ENCODE results near the gene SLC22A23. TPM values are rescaled to one million over a fixed set of nuclear protein-coding genes. Genes with fewer than 3 reads are reported as not detected.

Gene SLC22A23
- total and polyA plus RNA-seq, 2 donors (not counting 1 experiment from before 2014, with no cell fraction given): 0.18 to 1.4 TPM

GRCh38 chr6:3314621-3315467 is 142.0 kb downstream of the SLC22A23 start:
- no peak overlapping the region for H3K4me2 ChIP-seq (replicated peaks; ENCODE audit: low read depth, low read length, poor library complexity, severe bottlenecking)
- no peaks in the 10 kb centered on the region for H3K79me2 ChIP-seq (ENCODE audit: control insufficient read depth, insufficient read depth, low read length)
- ChIA-PET POLR2A (no interaction called here), CTCF (no interaction called here)
- Mint-ChIP-seq H3K27ac (no peak overlapping the region), H3K27me3 (peaks cover 34% of the 10 kb centered on the region), H3K4me1 (peaks cover 9% of the 10 kb centered on the region), H3K9me3 (ENCODE audit: insufficient read depth) (no peaks in the 10 kb centered on the region), H3K4me3 (no peak overlapping the region)
- no peaks in the 10 kb centered on the region for H4K20me1 ChIP-seq (ENCODE audit: control insufficient read depth, insufficient read depth, low read length, poor library complexity, severe bottlenecking)
- no peak overlapping the region for H3K27ac ChIP-seq (ENCODE audit: low read length in 2 of 2)
- peaks cover 0 to 11% (median under 1%) of the 10 kb centered on the region in 4 experiments for H3K27me3 ChIP-seq (replicated peaks in 1 of 4; ENCODE audit: control extremely low read depth in 1 of 4, control insufficient read depth in 3 of 4, insufficient read depth in 4 of 4, low read length in 3 of 4)
- TF ChIP-seq, protein P1, sequence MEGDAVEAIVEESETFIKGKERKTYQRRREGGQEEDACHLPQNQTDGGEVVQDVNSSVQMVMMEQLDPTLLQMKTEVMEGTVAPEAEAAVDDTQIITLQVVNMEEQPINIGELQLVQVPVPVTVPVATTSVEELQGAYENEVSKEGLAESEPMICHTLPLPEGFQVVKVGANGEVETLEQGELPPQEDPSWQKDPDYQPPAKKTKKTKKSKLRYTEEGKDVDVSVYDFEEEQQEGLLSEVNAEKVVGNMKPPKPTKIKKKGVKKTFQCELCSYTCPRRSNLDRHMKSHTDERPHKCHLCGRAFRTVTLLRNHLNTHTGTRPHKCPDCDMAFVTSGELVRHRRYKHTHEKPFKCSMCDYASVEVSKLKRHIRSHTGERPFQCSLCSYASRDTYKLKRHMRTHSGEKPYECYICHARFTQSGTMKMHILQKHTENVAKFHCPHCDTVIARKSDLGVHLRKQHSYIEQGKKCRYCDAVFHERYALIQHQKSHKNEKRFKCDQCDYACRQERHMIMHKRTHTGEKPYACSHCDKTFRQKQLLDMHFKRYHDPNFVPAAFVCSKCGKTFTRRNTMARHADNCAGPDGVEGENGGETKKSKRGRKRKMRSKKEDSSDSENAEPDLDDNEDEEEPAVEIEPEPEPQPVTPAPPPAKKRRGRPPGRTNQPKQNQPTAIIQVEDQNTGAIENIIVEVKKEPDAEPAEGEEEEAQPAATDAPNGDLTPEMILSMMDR (IDR thresholded peaks at IDR 0.05): no peak
- TF ChIP-seq EZH2 (IDR thresholded peaks at IDR 0.05; ENCODE audit: borderline replicate concordance, insufficient read depth, low read depth, low read length, poor library complexity, severe bottlenecking): no peak
- no peak overlapping the region for H3K9ac ChIP-seq (ENCODE audit: low read length)
- DNase-seq (no peak), ATAC-seq (ENCODE audit: low read depth) (no peak)
- no peak overlapping the region for H2AFZ ChIP-seq (ENCODE audit: insufficient read depth, low read depth, low read length, poor library complexity, severe bottlenecking)
- H3K4me1 ChIP-seq (ENCODE audit: control insufficient read depth in 2 of 2, insufficient read depth in 2 of 2, low read length in 2 of 2): peaks cover 4 to 7% of the 10 kb centered on the region in 2 donors
- peaks cover 0 to 2% (median 0%) of the 10 kb centered on the region in 3 donors for H3K9me3 ChIP-seq (ENCODE audit: control extremely low read depth in 1 of 3, control insufficient read depth in 2 of 3, insufficient read depth in 1 of 3, low read length in 2 of 3)
- no peaks in the 10 kb centered on the region for H3K36me3 ChIP-seq (replicated peaks in 1 of 2; ENCODE audit: control extremely low read depth in 1 of 2, control insufficient read depth in 1 of 2, extremely low read depth in 1 of 2, insufficient read depth in 2 of 2, low read length in 1 of 2)
- H3K4me3 ChIP-seq (ENCODE audit: control extremely low read depth in 1 of 5, extremely low read depth in 1 of 5, insufficient read depth in 1 of 5, low read depth in 2 of 5, low read length in 4 of 5): no peak overlapping the region
- intact Hi-C loops (cut with micrococcal nuclease): no loop called here
- WGBS (ENCODE audit: insufficient coverage): 95% methylated on average over 17 of the region's 20 CpGs

- H3K4me3 Mint-ChIP-seq: no peak overlapping the region
- Histone ChIP-seq H3K4me2 (replicated peaks; ENCODE audit: low read depth, low read length, poor library complexity, severe bottlenecking) (no peak overlapping the region), H3K27me3 (replicated peaks in 1 of 4; ENCODE audit: control extremely low read depth in 1 of 4, control insufficient read depth in 3 of 4, insufficient read depth in 4 of 4, low read length in 3 of 4) (peaks cover 0 to 8% (median 0%) of the 10 kb centered on the region in 4 experiments), H3K79me2 (ENCODE audit: control insufficient read depth, insufficient read depth, low read length) (no peaks in the 10 kb centered on the region), H3K4me3 (ENCODE audit: control extremely low read depth in 1 of 5, extremely low read depth in 1 of 5, insufficient read depth in 1 of 5, low read depth in 2 of 5, low read length in 4 of 5) (no peak overlapping the region), H3K4me1 (ENCODE audit: control insufficient read depth in 2 of 2, insufficient read depth in 2 of 2, low read length in 2 of 2) (peaks cover 4 to 7% of the 10 kb centered on the region in 2 donors), H4K20me1 (ENCODE audit: control insufficient read depth, insufficient read depth, low read length, poor library complexity, severe bottlenecking) (no peaks in the 10 kb centered on the region), H2AFZ (ENCODE audit: insufficient read depth, low read depth, low read length, poor library complexity, severe bottlenecking) (no peak overlapping the region), H3K36me3 (replicated peaks in 1 of 2; ENCODE audit: control extremely low read depth in 1 of 2, control insufficient read depth in 1 of 2, extremely low read depth in 1 of 2, insufficient read depth in 2 of 2, low read length in 1 of 2) (no peaks in the 10 kb centered on the region), H3K9ac (ENCODE audit: low read length) (no peak overlapping the region), H3K9me3 (ENCODE audit: control extremely low read depth in 1 of 3, control insufficient read depth in 2 of 3, insufficient read depth in 1 of 3, low read length in 2 of 3) (peaks cover 0 to 2% (median 0%) of the 10 kb centered on the region in 3 donors), H3K27ac (ENCODE audit: low read length in 2 of 2) (no peak overlapping the region)
- peaks cover 30% of the 10 kb centered on the region for H3K27me3 Mint-ChIP-seq
- no peak for DNase-seq
- H3K4me1 Mint-ChIP-seq: peaks cover 9% of the 10 kb centered on the region
- CTCF ChIA-PET: no interaction called here
- TF ChIP-seq EZH2 (IDR thresholded peaks at IDR 0.05; ENCODE audit: borderline replicate concordance, insufficient read depth, low read depth, low read length, poor library complexity, severe bottlenecking): no peak
- TF ChIP-seq, protein P1 (IDR thresholded peaks at IDR 0.05): no peak
- 100% methylated on average over 2 of the region's 7 CpGs for WGBS (ENCODE audit: insufficient coverage)
- H3K27ac Mint-ChIP-seq: no peak overlapping the region
- POLR2A ChIA-PET: no interaction called here
- no peaks in the 10 kb centered on the region for H3K9me3 Mint-ChIP-seq (ENCODE audit: insufficient read depth)
- intact Hi-C loops (cut with micrococcal nuclease): no loop called here
- ATAC-seq (ENCODE audit: low read depth): no peak
These were observed 142.7 kb downstream of the SLC22A23 start for GRCh38 chr6:3314176-3314575.
